Parathyroid adenoma (tissue), 2 donors: ENCODE data around the gene GORASP1.

Experiments used
- H2AFZ ChIP-seq: fragments of 300-600 bp; sonication (generic); one replicate; pipeline ENCODE4 v1.7.0; 2017; ENCODE audit warnings: antibody characterized with exemption, mild to moderate bottlenecking
- H3K27ac ChIP-seq: fragments of 300-600 bp; sonication (generic); one replicate; pipeline ENCODE4 v1.7.0; 2017
- H3K27me3 ChIP-seq: fragments of 300-600 bp; sonication (generic); one replicate; pipeline ENCODE4 v1.7.0; 2017; ENCODE audit warnings: low read length; ENCODE audit not compliant: control insufficient read depth, insufficient read depth
- H3K36me3 ChIP-seq: fragments of 300-600 bp; sonication (generic); one replicate; pipeline ENCODE4 v1.7.0; 2017; ENCODE audit warnings: low read length; ENCODE audit not compliant: control insufficient read depth, insufficient read depth
- H3K4me1 ChIP-seq: fragments of 300-600 bp; sonication (generic); one replicate; pipeline ENCODE4 v1.7.0; 2017; ENCODE audit warnings: control low read depth
- H3K4me2 ChIP-seq: fragments of 300-600 bp; sonication (generic); one replicate; pipeline ENCODE4 v1.7.0; 2017; ENCODE audit warnings: low read length
- H3K4me3 ChIP-seq: fragments of 300-600 bp; sonication (generic); one replicate; pipeline ENCODE4 v1.7.0; 2017; ENCODE audit warnings: low read depth, low read length
- H3K79me2 ChIP-seq: fragments of 300-600 bp; sonication (generic); one replicate; pipeline ENCODE4 v1.7.0; 2017; ENCODE audit warnings: control low read depth
- H3K9ac ChIP-seq: fragments of 300-600 bp; sonication (generic); one replicate; pipeline ENCODE4 v1.7.0; 2017; ENCODE audit warnings: mild to moderate bottlenecking
- H3K9me3 ChIP-seq: fragments of 300-600 bp; sonication (generic); one replicate; pipeline ENCODE4 v1.7.0; 2017; ENCODE audit warnings: low read length; ENCODE audit not compliant: control insufficient read depth
- TF ChIP-seq, protein P1 (sequence below): fragments of 300-600 bp; sonication (generic); IDR thresholded peaks from one replicate; pipeline ENCODE4 v1.7.0; 2017; ENCODE audit warnings: antibody characterized with exemption, mild to moderate bottlenecking
- donor health status: primary hyperparathyroidism.

Gene GORASP1

DNA sequence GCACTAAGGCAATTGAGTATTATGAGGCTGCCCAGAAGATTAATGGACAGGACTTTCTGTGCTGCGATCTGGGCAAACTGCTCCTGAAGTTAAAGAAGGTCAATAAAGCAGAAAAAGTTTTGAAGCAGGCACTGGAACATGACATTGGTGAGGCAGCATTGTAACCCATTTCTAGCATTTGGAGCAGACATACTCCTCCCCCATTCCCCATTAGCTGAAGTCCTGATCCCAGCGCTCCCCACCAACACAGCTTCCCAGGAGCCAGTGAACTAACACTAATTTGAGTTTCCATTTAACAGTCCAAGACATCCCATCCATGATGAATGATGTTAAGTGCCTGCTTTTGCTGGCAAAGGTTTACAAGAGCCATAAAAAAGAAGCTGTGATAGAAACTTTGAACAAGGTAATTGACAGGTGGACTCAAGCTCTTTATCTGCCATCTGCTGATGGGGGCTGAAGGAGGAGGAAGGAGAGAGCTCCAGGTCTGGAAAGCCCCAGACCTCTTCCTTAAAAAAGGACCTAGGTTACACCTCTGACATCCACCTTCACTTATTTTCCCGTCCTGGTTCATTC is 23.4 kb upstream of the GORASP1 start:
- H3K9ac ChIP-seq: no peak overlapping the region
- peaks cover 3% of the 10 kb centered on the region for H3K4me1 ChIP-seq
- no peak overlapping the region for H2AFZ ChIP-seq
- H3K36me3 ChIP-seq: no peaks in the 10 kb centered on the region
- H3K4me3 ChIP-seq: no peak overlapping the region
- no peaks in the 10 kb centered on the region for H3K9me3 ChIP-seq
- no peak overlapping the region for H3K27ac ChIP-seq
- TF ChIP-seq, protein P1, sequence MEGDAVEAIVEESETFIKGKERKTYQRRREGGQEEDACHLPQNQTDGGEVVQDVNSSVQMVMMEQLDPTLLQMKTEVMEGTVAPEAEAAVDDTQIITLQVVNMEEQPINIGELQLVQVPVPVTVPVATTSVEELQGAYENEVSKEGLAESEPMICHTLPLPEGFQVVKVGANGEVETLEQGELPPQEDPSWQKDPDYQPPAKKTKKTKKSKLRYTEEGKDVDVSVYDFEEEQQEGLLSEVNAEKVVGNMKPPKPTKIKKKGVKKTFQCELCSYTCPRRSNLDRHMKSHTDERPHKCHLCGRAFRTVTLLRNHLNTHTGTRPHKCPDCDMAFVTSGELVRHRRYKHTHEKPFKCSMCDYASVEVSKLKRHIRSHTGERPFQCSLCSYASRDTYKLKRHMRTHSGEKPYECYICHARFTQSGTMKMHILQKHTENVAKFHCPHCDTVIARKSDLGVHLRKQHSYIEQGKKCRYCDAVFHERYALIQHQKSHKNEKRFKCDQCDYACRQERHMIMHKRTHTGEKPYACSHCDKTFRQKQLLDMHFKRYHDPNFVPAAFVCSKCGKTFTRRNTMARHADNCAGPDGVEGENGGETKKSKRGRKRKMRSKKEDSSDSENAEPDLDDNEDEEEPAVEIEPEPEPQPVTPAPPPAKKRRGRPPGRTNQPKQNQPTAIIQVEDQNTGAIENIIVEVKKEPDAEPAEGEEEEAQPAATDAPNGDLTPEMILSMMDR: no peak
- H3K27me3 ChIP-seq: no peaks in the 10 kb centered on the region
- H3K4me2 ChIP-seq: no peak overlapping the region
- H3K79me2 ChIP-seq: no peaks in the 10 kb centered on the region

DNA sequence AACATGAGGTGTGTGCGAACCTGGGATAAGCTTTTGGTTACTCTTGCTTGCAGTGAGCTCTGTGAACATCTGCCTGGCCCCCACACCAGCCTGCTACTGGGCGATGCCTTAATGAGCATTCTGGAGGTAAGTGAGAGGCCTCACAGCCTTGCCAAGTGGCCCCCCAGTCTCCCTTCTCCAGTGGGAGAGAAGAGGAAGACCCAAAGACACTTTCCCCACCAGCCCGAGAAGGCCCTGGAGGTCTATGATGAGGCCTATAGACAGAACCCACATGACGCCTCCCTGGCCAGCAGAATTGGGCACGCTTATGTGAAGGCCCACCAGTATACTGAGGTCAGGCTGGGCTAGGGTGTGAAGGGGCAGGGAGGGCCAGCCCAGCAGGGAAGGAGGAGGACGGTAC is 22.6 kb upstream of the GORASP1 start:
- H3K27ac ChIP-seq: no peak overlapping the region
- no peaks in the 10 kb centered on the region for H3K79me2 ChIP-seq
- H3K4me3 ChIP-seq: no peak overlapping the region
- H3K27me3 ChIP-seq: no peaks in the 10 kb centered on the region
- TF ChIP-seq, protein P1: no peak
- no peaks in the 10 kb centered on the region for H3K9me3 ChIP-seq
- H3K4me1 ChIP-seq: no peaks in the 10 kb centered on the region
- H3K36me3 ChIP-seq: no peaks in the 10 kb centered on the region
- H3K4me2 ChIP-seq: no peak overlapping the region
- no peak overlapping the region for H3K9ac ChIP-seq
- no peak overlapping the region for H2AFZ ChIP-seq

DNA sequence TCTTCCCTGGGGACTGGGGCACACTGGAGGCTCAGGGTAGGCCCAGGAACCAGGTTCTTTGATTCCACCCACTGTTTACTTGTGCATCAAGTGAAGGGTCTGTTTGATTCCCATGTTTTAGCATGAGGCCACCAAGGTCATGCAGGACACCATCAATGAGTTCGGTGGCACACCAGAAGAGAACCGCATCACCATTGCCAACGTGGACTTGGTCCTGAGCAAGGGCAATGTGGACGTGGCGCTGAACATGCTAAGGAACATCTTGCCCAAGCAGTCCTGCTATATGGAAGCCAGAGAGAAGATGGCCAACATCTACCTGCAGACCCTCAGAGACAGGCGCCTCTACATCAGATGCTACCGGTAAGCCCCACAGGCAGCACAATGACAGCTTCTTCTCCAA is 21.5 kb upstream of the GORASP1 start:
- Histone ChIP-seq H3K4me2 (no peak overlapping the region), H3K4me1 (no peaks in the 10 kb centered on the region), H3K9ac (no peak overlapping the region), H3K27ac (no peak overlapping the region), H3K9me3 (no peaks in the 10 kb centered on the region), H2AFZ (no peak overlapping the region), H3K27me3 (no peaks in the 10 kb centered on the region), H3K36me3 (no peaks in the 10 kb centered on the region), H3K4me3 (no peak overlapping the region), H3K79me2 (no peaks in the 10 kb centered on the region)
- TF ChIP-seq, protein P1: no peak

DNA sequence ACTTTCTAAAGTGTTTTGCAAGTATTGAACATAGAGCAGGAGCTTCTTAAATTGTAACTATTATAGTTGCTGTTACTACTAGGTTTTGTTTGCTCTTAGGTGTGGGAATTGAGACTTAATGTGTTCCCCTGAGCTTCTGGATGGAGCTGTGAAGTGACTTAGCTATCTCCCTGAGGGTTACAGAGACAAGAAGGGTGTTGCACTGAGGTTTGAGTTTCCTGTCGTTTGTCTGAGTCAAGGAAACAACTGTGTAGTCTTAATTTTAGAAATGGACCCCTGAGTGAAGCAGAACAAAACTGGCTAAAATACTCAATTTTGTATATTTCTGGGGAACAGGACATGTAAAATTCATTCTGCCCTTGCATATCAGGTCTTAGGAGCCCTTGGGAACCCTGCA is 20.5 kb upstream of the GORASP1 start:
- H3K4me1 ChIP-seq: no peaks in the 10 kb centered on the region

More for the DNA sequence above, 20.5 kb upstream of the GORASP1 start:
- H3K79me2 ChIP-seq: no peaks in the 10 kb centered on the region
- no peak overlapping the region for H2AFZ ChIP-seq
- TF ChIP-seq, protein P1: no peak
- H3K36me3 ChIP-seq: no peaks in the 10 kb centered on the region
- H3K9me3 ChIP-seq: no peaks in the 10 kb centered on the region
- H3K4me2 ChIP-seq: no peak overlapping the region
- no peak overlapping the region for H3K27ac ChIP-seq
- H3K4me3 ChIP-seq: no peak overlapping the region
- no peaks in the 10 kb centered on the region for H3K27me3 ChIP-seq
- H3K9ac ChIP-seq: no peak overlapping the region
